Testis (tissue), 3 donors: ENCODE measurements around the gene POLR3GL. TPM values are rescaled to one million over a fixed set of nuclear protein-coding genes. Genes with fewer than 3 reads are reported as not detected.

ENCODE experiments used
- DNase-seq: peaks from one replicate; pipeline ENCODE4 v3.0.0-alpha.2; 2019
- H3K27ac ChIP-seq, 2 donors: fragments of 200-600 bp; sonication (generic); one replicate each; pipeline ENCODE4 v1.5.1; 2019
- H3K27me3 ChIP-seq: fragments of 200-600 bp; sonication (generic); one replicate; pipeline ENCODE4 v1.5.1; 2019
- H3K36me3 ChIP-seq: fragments of 200-600 bp; sonication (generic); one replicate; pipeline ENCODE4 v1.5.1; 2017; ENCODE audit warnings: low read depth; ENCODE audit errors: missing control alignments
- H3K4me1 ChIP-seq: fragments of 200-600 bp; sonication (generic); one replicate; pipeline ENCODE4 v1.5.1; 2019
- H3K4me3 ChIP-seq, 2 donors: fragments of 200-600 bp; sonication (generic); one replicate each; pipeline ENCODE4 v1.5.1; 2017 to 2019
- H3K9me3 ChIP-seq: fragments of 200-600 bp; sonication (generic); one replicate; pipeline ENCODE4 v1.5.1; 2017
- CTCF ChIP-seq, 3 experiments: fragments of 450-650 bp in 2 of 3; fragments of 200-600 bp in 1 of 3; sonication (generic) in 1 of 3; IDR thresholded peaks; one replicate each; pipeline ENCODE4 v1.5.1; 2016 to 2019; ENCODE audit warnings: antibody characterized with exemption in 3 of 3, mild to moderate bottlenecking in 2 of 3, moderate library complexity in 1 of 3
- POLR2A ChIP-seq: fragments of 450-650 bp; IDR thresholded peaks from one replicate; pipeline ENCODE4 v1.6.1; 2017; ENCODE audit warnings: antibody characterized with exemption, mild to moderate bottlenecking, moderate library complexity
- WGBS, 2 donors: methylation state at CpG; one replicate each; pipeline ENCODE4 v1.1.5; 2018; 5-methylcytosine and 5-hydroxymethylcytosine counted together
- intact Hi-C: fragments of 100-400 bp; cut with DNase I; formaldehyde crosslinking; loops from one replicate; pipeline ENCODE4 v1.15.1; 2023; ENCODE audit warnings: low total_unique reads
- polyA plus RNA-seq: library from polyadenylated mRNA; stranded (reverse); fragments of 350-450 nt; fragmentation: Illumina TruSeq; extraction: RNeasy Lipid Tissue Mini Kit (QIAGEN cat#74804); gene quantifications from one replicate; pipeline ENCODE4 v1.2.3, GENCODE V29; 2014; ENCODE audit warnings: low read depth, low replicate concordance; ENCODE audit not compliant: insufficient read depth
- total RNA-seq, 2 donors: library from RNA; depleted of rRNA; stranded (reverse); fragments of >200 nt; gene quantifications; one replicate each; pipeline ENCODE4 v1.2.3, GENCODE V29; 2016

POLR3GL gene
- total and polyA plus RNA-seq, 3 donors from 2014 or later = 20.9 to 37.9 (median 23.5) TPM

- intact Hi-C loops = no loop called here
- TF ChIP-seq POLR2A (no peak), CTCF (IDR thresholded peaks at IDR 0.05) (no peak)
These were observed 55.0 kb downstream of the POLR3GL start for GRCh38 chr1:146019231-146020057.

GRCh38 chr1:146020058-146021049 lies 55.9 kb downstream of the POLR3GL start:
- intact Hi-C loops = no loop called here
- no peak overlapping the region for H3K4me3 ChIP-seq
- no peaks in the 10 kb centered on the region for H3K9me3 ChIP-seq
- no peaks in the 10 kb centered on the region for H3K4me1 ChIP-seq
- no peak overlapping the region for H3K27ac ChIP-seq
- no peaks in the 10 kb centered on the region for H3K36me3 ChIP-seq
- no peak for TF ChIP-seq POLR2A
- TF ChIP-seq CTCF (IDR thresholded peaks at IDR 0.05) = no peak
- H3K27me3 ChIP-seq = no peaks in the 10 kb centered on the region
- DNase-seq = no peak
- WGBS, 2 donors = 56 to 75% methylated on average over 4 of the region's 4 CpGs

More at GRCh38 chr1:146019231-146020057, 55.0 kb downstream of the POLR3GL start:
- H3K4me3 ChIP-seq = peak overlapping the region; percentile 1 to 26
- no peak overlapping the region for H3K27ac ChIP-seq
- no peaks in the 10 kb centered on the region for H3K4me1 ChIP-seq
- H3K27me3 ChIP-seq = no peaks in the 10 kb centered on the region
- H3K36me3 ChIP-seq = no peaks in the 10 kb centered on the region
- no peaks in the 10 kb centered on the region for H3K9me3 ChIP-seq
- WGBS, 2 donors = 15 to 18% methylated on average over 23 to 43 of the region's 43 CpGs
- DNase-seq = no peak

- intact Hi-C loops = no loop called here
- WGBS, 2 donors = 45 to 65% methylated on average over 1 of the region's 1 CpG
- Histone ChIP-seq H3K4me3 (no peak overlapping the region), H3K27ac (no peak overlapping the region), H3K4me1 (no peaks in the 10 kb centered on the region), H3K27me3 (no peaks in the 10 kb centered on the region), H3K36me3 (no peaks in the 10 kb centered on the region), H3K9me3 (no peaks in the 10 kb centered on the region)
- DNase-seq = no peak
- TF ChIP-seq POLR2A (no peak), CTCF (IDR thresholded peaks at IDR 0.05) (no peak)
These were observed 56.6 kb downstream of the POLR3GL start for GRCh38 chr1:146021050-146021445.

- 55 to 64% methylated on average over 5 of the region's 5 CpGs for WGBS, 2 donors
These were observed 57.3 kb downstream of the POLR3GL start, which contains the start of gene HJV for GRCh38 chr1:146021622-146022402. Gene HJV, minus strand, starts transcription at chr1:146021735. Its CDS starts 1,504 bp downstream, at chr1:146020231.

More at GRCh38 chr1:146021622-146022402, 57.3 kb downstream of the POLR3GL start, which contains the start of gene HJV:
- Histone ChIP-seq H3K4me1 (no peaks in the 10 kb centered on the region), H3K9me3 (no peaks in the 10 kb centered on the region), H3K4me3 (no peak within 1 kb of the TSS), H3K27me3 (no peaks in the 10 kb centered on the region), H3K27ac (no peak within 1 kb of the TSS), H3K36me3 (no peaks in the 10 kb centered on the region)
- intact Hi-C loops = no loop called here
- DNase-seq = no peak
- TF ChIP-seq POLR2A (no peak), CTCF (IDR thresholded peaks at IDR 0.05) (no peak)
